Activated B cell treated with CpG ODN at 0.5 μM for 24 hours (primary cell): Measurements from ENCODE around the gene RNF126. TPM values are rescaled to one million over a fixed set of nuclear protein-coding genes. Genes with fewer than 3 reads are reported as not detected.
A peak's percentile ranks its signal among the peaks of the same experiment; 100 is the strongest.

Source experiments
- ATAC-seq: fragments of 200-7000 bp; cut with Tn5 transposase; one replicate; pipeline ENCODE4 v1.10.0; 2021; ENCODE audit warnings: low read depth, mild to moderate bottlenecking, moderate library complexity
- CTCF ChIA-PET: fragments of 350-600 bp; sonication (Branson Sonifier 250); formaldehyde crosslinking; loops from one replicate; lab custom pipeline; 2021; ENCODE audit warnings: antibody characterized with exemption; lab: Charles Lee
- POLR2A ChIA-PET: fragments of 350-600 bp; sonication (Branson Sonifier 250); formaldehyde crosslinking; loops from one replicate; lab custom pipeline; 2021; ENCODE audit warnings: antibody characterized with exemption; lab: Charles Lee
- DNase-seq: peaks from one replicate; pipeline ENCODE4 v3.0.0; 2022
- H3K27ac Mint-ChIP-seq: one replicate; pipeline ENCODE4 v1.8.0; 2020; ENCODE audit warnings: mixed read lengths
- H3K27me3 Mint-ChIP-seq: one replicate; pipeline ENCODE4 v1.8.0; 2021; ENCODE audit warnings: mixed read lengths
- H3K36me3 Mint-ChIP-seq: one replicate; pipeline ENCODE4 v1.8.0; 2021; ENCODE audit warnings: low read depth, mixed read lengths
- H3K4me1 Mint-ChIP-seq: one replicate; pipeline ENCODE4 v1.8.0; 2021; ENCODE audit warnings: mixed read lengths
- H3K4me3 Mint-ChIP-seq: one replicate; pipeline ENCODE4 v1.8.0; 2020; ENCODE audit warnings: mild to moderate bottlenecking, mixed read lengths
- H3K9me3 Mint-ChIP-seq: one replicate; pipeline ENCODE4 v1.8.0; 2020; ENCODE audit warnings: mixed read lengths
- intact Hi-C: fragments of 100-400 bp; cut with micrococcal nuclease; formaldehyde crosslinking; loops from one replicate; pipeline ENCODE4 v1.15.1; 2024
- total RNA-seq: library from RNA; stranded (reverse); gene quantifications from 2 replicates; pipeline ENCODE4 v1.2.3, GENCODE V29; 2022
- TF ChIP-seq, protein P1 (sequence below): fragments of 200-600 bp; IDR thresholded peaks from one replicate; pipeline ENCODE4 v1.8.0; 2022; ENCODE audit warnings: antibody characterized with exemption, mild to moderate bottlenecking

RNF126 gene
- total RNA-seq, 1 donor from 2014 or later = 82.7 TPM

DNA sequence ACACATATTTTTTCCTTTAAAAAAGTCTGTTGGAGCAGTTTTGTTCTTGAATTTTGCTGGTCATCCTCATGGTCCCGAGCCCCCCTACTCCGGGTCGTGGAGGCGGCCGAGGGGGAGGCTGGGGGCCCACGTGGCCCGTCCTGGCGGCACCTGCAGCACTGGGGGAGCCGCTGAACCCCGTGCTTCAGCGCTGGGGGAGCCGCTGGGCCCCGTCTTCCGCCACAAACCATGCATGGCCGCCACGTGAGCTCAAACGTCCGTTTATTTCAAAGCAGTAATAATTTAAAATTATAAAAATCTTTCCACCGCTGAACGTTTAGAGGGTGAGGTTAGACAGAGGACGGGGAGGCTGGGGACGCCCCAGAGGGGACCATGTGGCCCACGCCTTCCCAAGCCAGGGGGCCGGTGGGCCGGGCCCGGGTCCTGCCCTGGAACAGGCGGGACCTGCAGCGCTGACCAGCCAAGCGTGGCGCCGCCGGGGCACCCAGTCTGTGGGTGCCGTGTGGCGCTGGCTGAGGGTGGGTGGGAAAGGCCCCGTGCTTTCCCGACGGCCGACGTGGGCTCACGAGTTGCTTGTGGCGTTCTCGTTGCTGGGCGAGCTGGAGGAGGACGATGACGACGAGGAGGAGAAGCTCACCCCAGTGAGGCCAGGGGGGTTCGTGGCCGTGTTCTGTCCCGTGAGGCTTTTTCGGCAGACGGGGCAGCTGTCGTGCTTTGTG, 15.3 kb downstream of the RNF126 start:
- intact Hi-C loops = no loop called here
- TF ChIP-seq, protein P1, sequence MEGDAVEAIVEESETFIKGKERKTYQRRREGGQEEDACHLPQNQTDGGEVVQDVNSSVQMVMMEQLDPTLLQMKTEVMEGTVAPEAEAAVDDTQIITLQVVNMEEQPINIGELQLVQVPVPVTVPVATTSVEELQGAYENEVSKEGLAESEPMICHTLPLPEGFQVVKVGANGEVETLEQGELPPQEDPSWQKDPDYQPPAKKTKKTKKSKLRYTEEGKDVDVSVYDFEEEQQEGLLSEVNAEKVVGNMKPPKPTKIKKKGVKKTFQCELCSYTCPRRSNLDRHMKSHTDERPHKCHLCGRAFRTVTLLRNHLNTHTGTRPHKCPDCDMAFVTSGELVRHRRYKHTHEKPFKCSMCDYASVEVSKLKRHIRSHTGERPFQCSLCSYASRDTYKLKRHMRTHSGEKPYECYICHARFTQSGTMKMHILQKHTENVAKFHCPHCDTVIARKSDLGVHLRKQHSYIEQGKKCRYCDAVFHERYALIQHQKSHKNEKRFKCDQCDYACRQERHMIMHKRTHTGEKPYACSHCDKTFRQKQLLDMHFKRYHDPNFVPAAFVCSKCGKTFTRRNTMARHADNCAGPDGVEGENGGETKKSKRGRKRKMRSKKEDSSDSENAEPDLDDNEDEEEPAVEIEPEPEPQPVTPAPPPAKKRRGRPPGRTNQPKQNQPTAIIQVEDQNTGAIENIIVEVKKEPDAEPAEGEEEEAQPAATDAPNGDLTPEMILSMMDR = no peak
- POLR2A ChIA-PET = interaction anchor here (1.0 to 3.6 kb wide), 2 partner anchors 13 to 14 kb away, joined by 4 to 21 read pairs; partner anchors contain the start of gene POLRMT
- no peak for DNase-seq
- Mint-ChIP-seq H3K4me1 (peaks cover 13% of the 10 kb centered on the region), H3K4me3 (peak overlapping the region; percentile 50), H3K27ac (peak overlapping the region; percentile 63), H3K27me3 (no peaks in the 10 kb centered on the region), H3K36me3 (peaks cover 37% of the 10 kb centered on the region), H3K9me3 (no peaks in the 10 kb centered on the region)
- CTCF ChIA-PET = no interaction called here
- ATAC-seq = peak; percentile 67

- no peak overlapping the region for H3K27ac Mint-ChIP-seq
- ATAC-seq = no peak
- H3K9me3 Mint-ChIP-seq = no peaks in the 10 kb centered on the region
- DNase-seq = no peak
- H3K4me1 Mint-ChIP-seq = peaks cover 13% of the 10 kb centered on the region
- no peak overlapping the region for H3K4me3 Mint-ChIP-seq
- ChIA-PET CTCF (no interaction called here), POLR2A (interaction anchor here (3.6 kb wide), 1 partner anchor 14 kb away, joined by 21 read pairs; no protein-coding TSS in a partner anchor)
- TF ChIP-seq, protein P1 = no peak
- H3K27me3 Mint-ChIP-seq = no peaks in the 10 kb centered on the region
- intact Hi-C loops = no loop called here
- peaks cover 37% of the 10 kb centered on the region for H3K36me3 Mint-ChIP-seq
Measured at GRCh38 chr19:646779-647565, 16.0 kb downstream of the RNF126 start.

DNA sequence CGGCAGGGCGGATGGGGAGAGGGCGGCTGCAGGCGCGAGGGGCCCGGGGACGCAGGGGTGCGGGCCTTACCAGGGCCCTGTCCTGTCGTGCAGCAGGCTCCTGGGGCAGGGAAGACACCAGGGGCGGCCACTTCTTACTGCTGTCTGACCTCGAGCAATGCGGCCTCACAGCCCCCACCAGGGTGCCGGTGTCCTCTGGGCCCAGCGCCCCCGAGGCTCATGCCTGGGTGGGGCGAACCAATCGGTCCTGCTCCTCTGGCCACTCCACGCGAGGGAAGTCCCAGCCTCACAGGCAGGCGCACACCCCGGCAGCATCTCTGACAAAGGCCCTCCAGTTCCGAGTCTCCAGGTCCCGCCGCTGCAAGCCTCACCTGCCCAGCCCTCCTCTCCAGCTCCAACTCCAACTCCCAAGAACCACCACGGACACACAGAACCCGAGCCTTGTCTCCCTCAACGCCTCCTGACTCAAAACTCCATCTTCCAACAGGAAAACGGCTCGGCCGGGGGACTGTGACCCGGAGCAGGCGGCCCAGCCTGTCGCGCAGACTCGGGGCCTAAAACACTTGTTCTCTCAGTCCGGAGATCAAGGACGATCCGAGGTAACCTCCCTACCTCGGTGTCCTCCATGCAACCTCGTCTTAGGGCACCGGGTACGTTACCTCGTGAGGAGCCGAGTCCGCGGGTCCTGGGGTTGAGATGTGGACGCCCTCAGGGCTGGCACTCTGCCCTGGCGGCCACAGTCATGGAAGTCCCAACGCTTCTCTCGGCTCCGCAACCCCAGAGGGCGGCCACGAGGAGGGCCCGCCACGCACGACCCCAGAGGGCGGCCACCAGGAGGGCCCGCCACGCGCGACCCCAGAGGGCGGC, 16.9 kb downstream of the RNF126 start:
- TF ChIP-seq, protein P1 = no peak
- ChIA-PET POLR2A (no interaction called here), CTCF (no interaction called here)
- Mint-ChIP-seq H3K36me3 (peaks cover 33% of the 10 kb centered on the region), H3K27ac (peak overlapping the region; percentile 30), H3K4me3 (no peak overlapping the region), H3K4me1 (peaks cover 15% of the 10 kb centered on the region), H3K9me3 (no peaks in the 10 kb centered on the region), H3K27me3 (no peaks in the 10 kb centered on the region)
- intact Hi-C loops = no loop called here
- ATAC-seq (no peak), DNase-seq (no peak)

GRCh38 chr19:644789-645188, 18.2 kb downstream of the RNF126 start:
- peaks cover 28% of the 10 kb centered on the region for H3K36me3 Mint-ChIP-seq
- POLR2A ChIA-PET = no interaction called here
- peak overlapping the region; percentile 24 for H3K27ac Mint-ChIP-seq
- H3K9me3 Mint-ChIP-seq = no peaks in the 10 kb centered on the region
- no peak overlapping the region for H3K4me3 Mint-ChIP-seq
- no peak for DNase-seq
- CTCF ChIA-PET = no interaction called here
- H3K27me3 Mint-ChIP-seq = no peaks in the 10 kb centered on the region
- intact Hi-C loops = no loop called here
- no peak for ATAC-seq
- TF ChIP-seq, protein P1 = no peak
- peaks cover 15% of the 10 kb centered on the region for H3K4me1 Mint-ChIP-seq
